Suppressor macrophage treated with lipopolysaccharide for 1 hour (primary cell): ENCODE results near the gene GLTPD2.
"Not testable (repeated sequence)": the region's sequence is repeated elsewhere in the genome, so short reads cannot be mapped to it uniquely, and the experiment has no call there.

Experiments
- DNase-seq, 3 donors: peaks; one replicate each; pipeline ENCODE4 v3.0.0-alpha.2; 2020 to 2022

The GLTPD2 gene

DNA sequence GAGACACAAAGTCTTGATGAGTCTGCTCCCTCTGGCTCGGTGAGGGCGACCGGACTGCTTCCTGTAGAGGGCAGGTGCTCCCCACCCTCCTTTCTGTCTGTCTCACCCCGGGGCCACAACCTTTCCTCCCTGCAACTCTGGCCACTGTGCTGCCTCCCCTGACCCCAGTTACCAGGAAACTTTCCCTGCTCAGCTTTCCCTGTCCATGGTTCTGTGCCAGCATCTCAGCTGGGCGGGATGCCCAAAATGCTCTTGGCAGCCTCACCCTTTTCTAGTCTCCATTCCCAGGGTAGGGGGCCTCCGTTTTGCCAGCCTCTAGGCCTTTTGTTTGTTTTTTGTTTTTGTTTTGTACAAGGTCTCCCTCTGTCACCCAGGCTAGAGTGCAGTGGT lies 19.6 kb downstream of the GLTPD2 start:
- no peak for DNase-seq

DNA sequence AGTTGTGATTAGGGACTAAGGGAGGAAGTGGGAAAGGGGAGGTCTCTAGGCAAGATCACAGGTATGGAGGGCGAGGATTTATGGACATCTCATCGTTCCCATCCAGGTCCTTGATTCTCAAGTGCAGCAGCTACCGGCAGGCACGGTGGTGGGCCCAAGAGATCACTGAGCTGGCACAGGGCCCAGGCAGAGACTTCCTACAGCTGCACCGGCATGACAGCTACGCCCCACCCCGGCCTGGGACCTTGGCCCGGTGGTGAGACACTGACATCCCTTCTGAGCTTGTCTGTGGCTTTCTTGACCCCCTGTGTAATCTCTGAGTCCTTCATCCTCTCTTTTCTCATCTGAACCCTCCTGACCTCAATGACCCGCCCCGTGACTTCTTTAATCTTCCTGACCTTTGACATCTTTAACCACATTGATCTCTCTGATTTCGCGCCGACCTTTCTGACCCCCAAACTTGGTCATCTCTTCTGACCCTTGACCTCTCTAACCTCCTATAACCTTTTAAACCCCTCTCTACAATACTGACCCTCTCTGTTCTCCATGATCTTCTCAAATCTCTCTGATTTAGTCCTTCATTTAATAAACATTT lies 22.0 kb downstream of the GLTPD2 start:
- DNase-seq: no peak

- DNase-seq: no peak
Observed at GRCh38 chr17:4811471-4811870, 22.7 kb downstream of the GLTPD2 start.

- DNase-seq: no peak
Observed at GRCh38 chr17:4812690-4813089, 23.9 kb downstream of the GLTPD2 start.

DNA sequence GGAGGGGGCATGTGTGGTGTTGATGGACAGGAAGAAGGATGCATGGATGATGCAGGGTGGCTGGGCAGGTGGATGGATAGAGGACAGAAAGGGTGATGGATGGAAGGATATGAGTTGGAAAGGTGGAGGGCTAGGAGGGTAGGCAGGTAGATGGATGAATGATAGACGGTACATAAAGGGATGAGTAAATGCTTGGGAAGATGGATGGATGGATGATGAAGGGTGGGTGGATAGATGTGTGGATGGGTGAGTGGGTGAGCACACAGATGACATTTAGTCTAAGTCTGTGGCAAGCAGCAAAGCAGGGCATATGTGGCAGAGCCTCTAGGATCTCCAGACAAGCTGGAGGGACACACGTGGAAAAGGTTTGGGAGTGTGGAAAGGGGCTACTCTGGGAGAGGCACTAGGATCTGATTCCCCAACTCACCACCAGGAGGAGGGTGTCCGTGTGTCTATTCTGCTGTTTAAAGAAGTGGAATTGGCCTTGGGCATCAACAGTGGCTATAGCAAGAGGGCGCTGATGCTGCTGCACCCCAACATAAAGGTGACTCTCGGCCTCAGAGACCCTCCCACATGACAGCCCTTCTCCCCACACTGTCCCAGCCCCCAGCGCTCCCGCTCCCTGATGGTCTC lies 26.4 kb downstream of the GLTPD2 start:
- peak in 1 of 3 donors; percentile 28 for DNase-seq

GRCh38 chr17:4816826-4817225 lies 28.1 kb downstream of the GLTPD2 start:
- no peak for DNase-seq

DNA sequence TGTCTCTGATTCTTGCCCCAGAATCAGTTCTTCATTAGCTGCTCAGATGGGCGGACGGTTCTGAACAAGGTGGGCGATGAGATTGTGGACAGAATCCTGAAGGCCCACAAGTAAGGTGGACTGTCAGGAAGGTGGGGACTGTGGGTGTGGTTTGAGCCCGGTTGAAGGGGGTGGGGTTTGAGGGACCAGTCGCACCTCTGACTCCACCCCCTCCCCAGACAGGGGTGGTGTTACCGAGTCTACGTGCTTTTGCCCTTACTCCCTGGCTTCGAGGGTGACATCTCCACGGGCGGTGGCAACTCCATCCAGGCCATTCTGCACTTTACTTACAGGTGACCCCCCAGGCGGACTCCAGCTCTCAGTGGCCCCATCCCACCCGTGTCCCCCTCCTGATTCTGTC lies 29.5 kb downstream of the GLTPD2 start:
- no peak for DNase-seq

GRCh38 chr17:4822835-4823234 lies 34.1 kb downstream of the GLTPD2 start:
- no peak for DNase-seq

DNA sequence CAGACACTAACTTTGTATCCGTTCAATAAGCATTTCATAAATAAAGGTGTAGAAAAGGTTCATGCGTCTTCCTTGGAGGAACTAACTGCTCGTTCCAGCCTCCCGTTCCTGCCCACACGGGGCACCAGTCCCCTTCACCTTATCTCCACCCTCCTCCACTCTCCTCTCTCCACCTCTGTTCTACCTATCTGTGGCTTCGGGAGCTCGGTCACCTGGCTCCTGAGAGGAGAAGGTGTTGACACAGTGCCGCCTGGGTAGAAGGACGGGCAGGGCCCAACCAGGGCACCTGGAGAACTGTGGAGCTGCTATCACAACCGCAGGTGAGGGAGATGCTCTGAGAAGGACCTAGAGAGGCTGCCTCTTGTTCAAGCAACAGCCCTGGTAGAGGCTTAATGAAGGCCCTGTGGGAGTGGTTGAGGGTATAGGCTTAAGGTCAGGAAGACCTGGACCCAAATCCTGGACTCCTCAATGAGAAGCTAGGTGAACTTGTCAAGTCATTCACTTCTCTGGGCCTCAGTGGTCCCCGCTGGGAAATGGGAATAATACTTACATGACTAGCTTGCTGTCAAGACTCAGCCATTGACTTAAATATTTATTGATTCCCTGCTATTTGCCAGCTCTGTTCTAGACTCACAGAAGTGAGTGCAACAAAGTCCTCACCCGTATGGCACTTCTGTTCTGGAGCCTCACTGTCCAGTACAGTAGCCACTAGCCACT lies 34.8 kb downstream of the GLTPD2 start:
- no peak for DNase-seq

DNA sequence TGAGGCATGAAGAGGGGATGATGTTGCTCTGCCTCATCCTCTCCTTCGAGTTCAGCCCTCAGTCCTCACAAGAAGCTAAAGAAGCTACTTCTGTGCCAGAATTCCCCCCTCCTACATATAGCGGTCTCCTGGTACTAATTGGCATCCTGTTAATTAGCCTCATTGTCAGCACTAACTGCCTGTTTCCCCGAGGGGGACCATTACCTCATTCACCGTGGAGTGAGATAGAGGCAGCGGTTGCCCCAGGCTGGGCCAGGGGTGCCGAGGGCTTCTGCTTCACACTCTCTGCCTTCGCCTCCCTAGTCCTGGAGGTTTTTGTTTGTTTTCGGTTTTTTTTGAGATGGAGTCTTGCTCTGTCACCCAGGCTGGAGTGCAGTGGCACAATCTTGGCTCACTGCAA lies 38.6 kb downstream of the GLTPD2 start:
- no peak for DNase-seq

DNA sequence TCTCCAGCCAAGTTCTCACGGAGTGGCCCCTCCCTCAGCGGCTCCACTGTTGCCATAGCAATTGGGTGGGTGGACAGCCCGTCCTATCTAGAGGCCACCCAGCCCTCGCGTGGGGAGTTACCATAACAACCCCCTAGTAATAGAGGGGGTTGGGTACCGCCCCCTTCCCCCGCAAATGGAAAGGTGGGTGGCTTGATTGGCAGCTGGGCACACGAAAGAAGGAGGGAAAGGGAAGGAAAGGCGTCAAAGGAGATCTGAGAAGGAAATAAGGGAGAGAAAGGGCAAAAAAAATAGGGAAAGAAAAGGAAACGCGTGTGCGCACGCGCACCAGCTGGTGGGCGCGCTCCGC lies 44.0 kb downstream of the GLTPD2 start:
- not testable (repeated sequence) for DNase-seq

DNA sequence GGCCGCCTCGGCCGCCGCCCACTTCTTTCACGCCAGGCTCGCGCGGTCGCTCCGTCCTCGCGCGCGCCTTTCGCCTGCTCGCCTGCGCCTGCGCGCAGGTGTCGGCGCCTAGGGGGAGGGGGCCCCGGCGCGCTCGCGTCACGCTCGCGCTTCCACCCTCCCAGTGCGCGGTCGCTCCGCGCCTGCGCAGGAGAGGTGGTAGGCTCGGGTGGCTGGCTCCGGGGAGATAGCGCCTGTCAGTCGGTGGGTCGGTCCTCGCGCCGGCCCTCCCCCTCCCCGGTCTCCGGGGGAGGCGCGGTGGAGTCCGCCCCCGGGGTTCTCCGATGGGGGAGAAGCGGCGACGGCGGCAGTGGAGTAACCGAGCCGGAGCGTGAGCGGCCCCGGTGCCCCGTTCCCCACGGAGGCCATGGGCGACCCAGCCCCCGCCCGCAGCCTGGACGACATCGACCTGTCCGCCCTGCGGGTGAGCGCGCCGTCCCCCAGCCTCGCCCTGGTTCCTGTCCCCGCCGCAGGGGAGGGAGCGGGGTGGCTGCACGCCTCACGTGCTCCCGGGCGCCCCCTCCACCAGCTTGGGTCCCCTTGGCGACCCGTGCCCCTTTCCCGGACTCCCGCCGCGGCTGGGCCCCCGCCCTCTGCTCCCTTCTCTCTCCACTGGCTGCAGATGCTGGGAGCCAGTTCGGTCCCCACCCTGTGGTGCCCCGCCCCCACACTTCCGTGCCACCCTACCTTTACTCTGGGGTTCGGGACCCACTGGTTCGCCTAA lies 44.6 kb downstream of the GLTPD2 start, which contains the start of gene MINK1:
Gene MINK1, plus strand, starts transcription at position 163 of the 763 bp plus-strand sequence. Its CDS starts 244 bp downstream, at position 407.
- DNase-seq: peak; percentile 92 to 98 (median 97)

DNA sequence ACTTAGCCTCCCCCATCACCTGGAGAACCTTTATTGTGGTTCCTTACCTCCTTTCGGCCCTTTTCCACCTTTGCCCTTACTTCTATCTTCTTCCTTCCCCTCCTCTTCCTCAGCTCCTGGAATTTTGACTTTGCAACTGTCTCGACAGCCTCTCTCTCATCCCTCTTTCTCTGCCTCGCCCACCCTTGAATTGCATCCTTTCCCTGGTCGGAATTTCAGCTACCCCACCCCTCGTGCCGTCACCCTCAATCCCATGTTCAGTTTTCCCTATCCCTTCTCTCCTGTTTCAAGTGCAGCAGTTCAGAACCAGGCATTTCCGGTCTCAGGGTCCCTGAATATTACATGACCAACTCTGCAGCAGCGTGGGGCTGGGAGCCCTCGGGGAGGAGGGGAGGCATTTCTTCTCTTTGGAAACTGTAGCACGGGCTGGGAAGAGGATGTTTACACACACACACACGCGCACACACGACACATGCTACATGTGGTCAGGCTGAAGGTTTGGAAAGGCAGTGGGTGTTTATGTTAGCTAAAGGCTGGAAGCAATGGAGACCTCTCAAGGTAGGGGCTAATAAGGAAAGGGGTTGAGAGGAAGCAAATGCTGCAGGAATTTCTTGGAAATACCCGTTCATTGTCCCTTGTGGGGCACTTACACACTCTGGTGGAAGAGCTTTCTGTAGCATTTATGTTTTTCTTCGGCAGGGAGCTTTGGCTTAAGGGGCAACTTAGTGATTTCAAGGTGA lies 45.3 kb downstream of the GLTPD2 start:
- peak; percentile 53 to 65 (median 57) for DNase-seq

DNA sequence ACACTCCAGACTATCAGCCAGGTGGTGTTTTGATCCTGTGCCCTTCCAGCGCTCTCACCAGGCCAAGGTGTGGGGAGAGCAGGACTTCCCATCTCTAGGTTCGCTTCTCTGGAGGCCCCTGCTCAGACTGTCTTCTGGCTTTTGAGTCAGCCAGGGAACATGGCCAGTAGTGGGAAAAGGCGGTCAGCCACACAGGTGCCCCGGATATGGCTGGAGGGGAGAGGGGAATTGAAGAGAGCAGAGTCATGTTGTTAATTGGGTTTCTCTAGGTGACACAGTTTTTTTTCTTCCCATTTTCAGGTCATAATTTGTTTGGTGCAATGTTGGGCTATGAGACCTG lies 45.9 kb downstream of the GLTPD2 start:
- DNase-seq: no peak

DNA sequence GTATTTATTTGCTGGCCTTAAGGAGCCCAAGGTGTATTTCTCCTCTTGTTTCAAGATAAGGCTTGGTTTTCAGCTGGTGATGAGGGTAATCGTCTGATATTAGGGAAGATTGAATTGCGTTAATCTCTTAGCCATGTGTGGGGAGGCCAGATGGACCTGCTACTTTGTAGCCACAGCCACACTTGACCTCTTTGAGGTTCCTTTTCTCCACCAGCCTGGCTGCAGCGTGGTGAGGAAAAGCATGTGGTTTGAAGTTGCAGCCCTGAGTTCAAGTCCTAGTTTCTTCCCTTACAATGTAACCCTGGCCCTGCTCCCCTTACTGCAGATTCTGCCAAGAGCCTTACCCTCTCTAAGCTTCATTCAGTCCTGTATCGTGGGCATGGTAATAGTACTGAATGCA lies 47.5 kb downstream of the GLTPD2 start:
- no peak for DNase-seq

DNA sequence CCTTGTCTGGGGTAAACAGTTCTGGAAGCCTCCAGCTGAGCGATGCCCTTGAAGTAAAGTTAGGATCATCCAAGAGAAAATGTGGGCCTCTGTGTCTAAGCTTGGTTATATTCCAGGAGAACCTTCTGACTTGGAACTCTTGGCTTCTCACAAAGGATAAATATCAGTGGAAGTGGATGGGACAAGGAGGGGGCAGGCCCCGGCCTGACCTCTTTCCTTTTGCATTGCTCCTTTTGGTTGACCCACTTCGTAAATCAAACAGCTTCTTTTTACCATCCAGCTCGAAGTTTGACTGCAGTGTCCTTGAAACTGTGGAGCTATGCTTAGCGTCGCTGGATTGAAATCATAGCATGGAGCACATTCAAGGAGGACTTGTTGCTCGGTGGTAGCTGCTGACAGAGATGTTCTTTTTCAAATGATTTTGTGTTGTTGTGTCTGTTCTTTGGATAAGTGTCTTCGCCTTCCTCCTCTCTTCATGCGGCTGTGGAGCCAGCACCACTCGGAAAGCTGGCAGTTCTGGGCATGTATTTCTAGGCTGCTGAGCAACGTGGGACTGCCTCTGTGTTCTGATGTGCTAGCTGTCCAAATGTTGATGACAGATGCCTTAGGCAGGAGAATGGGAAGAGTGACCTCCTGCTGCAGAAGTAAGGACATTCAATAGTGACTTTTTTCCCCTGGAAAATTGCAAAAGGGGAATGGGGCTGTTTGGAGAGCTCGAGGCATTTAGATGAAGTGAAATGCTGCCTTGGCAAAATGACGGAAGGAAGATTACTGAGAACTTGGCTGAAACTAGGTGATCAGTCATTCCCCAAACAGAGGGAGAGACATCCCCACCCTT lies 48.9 kb downstream of the GLTPD2 start:
- DNase-seq: no peak

- no peak for DNase-seq
Observed at GRCh38 chr17:4838309-4838785, 49.6 kb downstream of the GLTPD2 start.

DNA sequence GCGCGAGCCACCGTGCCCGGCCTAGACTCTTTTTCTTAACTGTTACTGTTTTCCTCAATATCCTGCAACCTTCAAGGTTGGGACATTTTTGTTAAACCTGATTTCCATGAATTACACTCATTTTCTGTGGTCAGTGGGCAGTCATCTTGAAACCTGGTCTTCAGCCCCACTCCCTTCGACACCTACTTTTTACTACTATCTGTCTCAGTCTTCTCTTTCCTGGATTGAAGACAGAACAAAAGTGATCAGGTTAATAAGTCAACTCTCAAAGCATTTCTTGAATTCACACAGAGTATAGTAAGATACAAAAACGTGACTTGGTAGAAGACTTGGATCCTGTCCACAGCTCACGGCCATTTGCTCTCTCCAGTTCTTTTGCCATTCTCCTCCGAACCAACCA lies 50.5 kb downstream of the GLTPD2 start:
- no peak for DNase-seq
